Fibroblast of lung (primary cell): Measurements from ENCODE around the gene REX1BD. TPM values are rescaled to one million over a fixed set of nuclear protein-coding genes. Genes with fewer than 3 reads are reported as not detected.

ENCODE experiments used
- DNase-seq, 2 donors: peaks; one replicate each; pipeline versions ENCODE4 v3.0.0 to v3.0.0-alpha.2; 2010; ENCODE audit warnings: low read depth in 2 of 2
- H2AFZ ChIP-seq: 2 replicates; pipeline ENCODE4 v1.5.1; 2012; ENCODE audit warnings: low read length, control low read depth, inconsistent platforms
- H3K27ac ChIP-seq: 2 replicates; pipeline ENCODE4 v1.5.1; 2011; ENCODE audit warnings: low read length, control low read depth; ENCODE audit not compliant: insufficient read depth
- H3K27me3 ChIP-seq: 2 replicates; pipeline ENCODE4 v1.5.1; 2011; ENCODE audit warnings: mild to moderate bottlenecking, low read length; ENCODE audit not compliant: control insufficient read depth, insufficient read depth
- H3K36me3 ChIP-seq: 2 replicates; pipeline ENCODE4 v1.5.1; 2011; ENCODE audit warnings: low read length; ENCODE audit not compliant: control insufficient read depth, insufficient read depth
- H3K4me1 ChIP-seq: 2 replicates; pipeline ENCODE4 v1.5.1; 2011; ENCODE audit warnings: low read length; ENCODE audit not compliant: control insufficient read depth, insufficient read depth; ENCODE audit errors: extremely low read depth
- H3K4me2 ChIP-seq: 2 replicates; pipeline ENCODE4 v1.5.1; 2011; ENCODE audit warnings: low read length, control low read depth; ENCODE audit not compliant: insufficient read depth; ENCODE audit errors: extremely low read depth
- H3K4me3 ChIP-seq, 4 experiments: fragments of 200-600 bp in 1 of 4; sonication (generic) in 1 of 4; replicated peaks in 1 of 4; 2 replicates each; pipeline ENCODE4 v1.5.1; 2011 to 2016; ENCODE audit warnings: low read length in 4 of 4, low read depth in 3 of 4, mild to moderate bottlenecking in 3 of 4, control low read depth in 2 of 4, inconsistent platforms in 1 of 4, mixed read lengths in 1 of 4; ENCODE audit not compliant: insufficient read depth in 1 of 4; ENCODE audit errors: control extremely low read depth in 1 of 4
- H3K79me2 ChIP-seq: 2 replicates; pipeline ENCODE4 v1.5.1; 2012; ENCODE audit warnings: mild to moderate bottlenecking, low read length, inconsistent platforms; ENCODE audit not compliant: control insufficient read depth, insufficient read depth
- H3K9ac ChIP-seq: 2 replicates; pipeline ENCODE4 v1.5.1; 2011; ENCODE audit warnings: mild to moderate bottlenecking, low read length, control low read depth; ENCODE audit not compliant: insufficient read depth
- H3K9me3 ChIP-seq: 2 replicates; pipeline ENCODE4 v1.5.1; 2012; ENCODE audit warnings: low read depth, low read length; ENCODE audit not compliant: control insufficient read depth, insufficient read depth
- H4K20me1 ChIP-seq: 2 replicates; pipeline ENCODE4 v1.5.1; 2011; ENCODE audit warnings: low read length; ENCODE audit not compliant: control insufficient read depth, insufficient read depth; ENCODE audit errors: extremely low read depth
- CTCF ChIP-seq, 2 donors: IDR thresholded peaks in 1 of 2; conservative IDR thresholded peaks in 1 of 2; 1 replicate in 1 of 2; 2 replicates in 1 of 2; pipeline ENCODE4 v1.5.1; 2011 to 2012; ENCODE audit warnings: low read length in 2 of 2, control low read depth in 1 of 2, inconsistent platforms in 1 of 2, low read depth in 1 of 2, mild to moderate bottlenecking in 1 of 2
- EZH2 ChIP-seq: IDR thresholded peaks from 2 replicates; pipeline ENCODE4 v1.5.1; 2012; ENCODE audit warnings: low read length, control low read depth, mild to moderate bottlenecking; ENCODE audit errors: missing control alignments
- polyA plus RNA-seq, 2 donors: library from polyadenylated mRNA; depleted of rRNA in 1 of 2; stranded (reverse) in 1 of 2; unstranded in 1 of 2; fragments of >200 nt; gene quantifications; 2 replicates each; pipeline ENCODE4 v1.2.1, GENCODE V29; 2011 to 2012; ENCODE audit warnings: missing spikeins in 1 of 2
- total RNA-seq: library from RNA; depleted of rRNA; stranded (reverse); fragments of >200 nt; gene quantifications from 2 replicates; pipeline ENCODE4 v1.2.1, GENCODE V29; 2014

The REX1BD gene
- total and polyA plus RNA-seq, 2 donors (not counting 1 experiment from before 2014, with no cell fraction given): 16.2 to 37.0 TPM

GRCh38 chr19:18608102-18608804 lies 19.7 kb downstream of the REX1BD start:
- DNase-seq: no peak
- TF ChIP-seq EZH2 (peak; percentile 61), CTCF (conservative IDR thresholded peaks at IDR 0.05 in 1 of 2, IDR thresholded peaks at IDR 0.05 in 1 of 2; ENCODE audit: low read depth in 1 of 2, low read length in 2 of 2) (no peak)
- no peaks in the 10 kb centered on the region for H4K20me1 ChIP-seq
- no peaks in the 10 kb centered on the region for H3K36me3 ChIP-seq
- no peak overlapping the region for H3K9ac ChIP-seq
- no peaks in the 10 kb centered on the region for H3K79me2 ChIP-seq
- no peak overlapping the region for H3K4me3 ChIP-seq
- no peak overlapping the region for H2AFZ ChIP-seq
- H3K27ac ChIP-seq: no peak overlapping the region
- H3K4me1 ChIP-seq: no peaks in the 10 kb centered on the region
- H3K27me3 ChIP-seq: peaks cover 76% of the 10 kb centered on the region
- H3K9me3 ChIP-seq: no peaks in the 10 kb centered on the region
- no peak overlapping the region for H3K4me2 ChIP-seq

- DNase-seq: no peak
Measured at GRCh38 chr19:18608805-18609716, 20.5 kb downstream of the REX1BD start.

More at GRCh38 chr19:18608805-18609716, 20.5 kb downstream of the REX1BD start:
- H4K20me1 ChIP-seq: no peaks in the 10 kb centered on the region
- no peak overlapping the region for H2AFZ ChIP-seq
- TF ChIP-seq CTCF (conservative IDR thresholded peaks at IDR 0.05 in 1 of 2, IDR thresholded peaks at IDR 0.05 in 1 of 2; ENCODE audit: low read depth in 1 of 2, low read length in 2 of 2): no peak
- TF ChIP-seq EZH2: no peak
- H3K27ac ChIP-seq: no peak overlapping the region
- no peak overlapping the region for H3K9ac ChIP-seq
- no peak overlapping the region for H3K4me3 ChIP-seq
- no peaks in the 10 kb centered on the region for H3K4me1 ChIP-seq
- H3K9me3 ChIP-seq: no peaks in the 10 kb centered on the region
- no peak overlapping the region for H3K4me2 ChIP-seq
- H3K36me3 ChIP-seq: no peaks in the 10 kb centered on the region
- H3K79me2 ChIP-seq: no peaks in the 10 kb centered on the region
- H3K27me3 ChIP-seq: peaks cover 77% of the 10 kb centered on the region
